PC-9 (cell line): Measurements from ENCODE around the gene ANKIB1. TPM values are rescaled to one million over a fixed set of nuclear protein-coding genes. Genes with fewer than 3 reads are reported as not detected.

Experiments used
- BruUV-seq: library from RNA; stranded (reverse); fragments of 400-500 nt; replicated peaks from 2 replicates; lab custom pipeline; 2021; lab: Mats Ljungman, UMichigan
- CTCF ChIA-PET: fragments of 300-600 bp; sonication (Branson Sonifier 250); formaldehyde crosslinking; loops from one replicate; lab custom pipeline; 2022; ENCODE audit warnings: antibody characterized with exemption; lab: Charles Lee
- POLR2A ChIA-PET: fragments of 300-600 bp; sonication (Branson Sonifier 250); formaldehyde crosslinking; loops from one replicate; lab custom pipeline; 2022; ENCODE audit warnings: antibody characterized with exemption; ENCODE audit not compliant: unreplicated experiment; lab: Charles Lee
- DNase-seq, 2 experiments: peaks; one replicate each; pipeline versions ENCODE4 v3.0.0 to v3.0.0-alpha.2; 2015 to 2022; ENCODE audit warnings: mixed read lengths in 1 of 2
- H2AFZ ChIP-seq: fragments of 200-600 bp; sonication (generic); 2 replicates; pipeline ENCODE4 v1.8.1; 2017; ENCODE audit warnings: antibody characterized with exemption
- H3F3A ChIP-seq: fragments of 200-600 bp; sonication (generic); 2 replicates; pipeline ENCODE4 v1.8.1; 2017; ENCODE audit warnings: antibody characterized with exemption, mild to moderate bottlenecking, low read depth; ENCODE audit not compliant: insufficient read depth
- H3K27ac ChIP-seq: fragments of 200-600 bp; sonication (generic); 2 replicates; pipeline ENCODE4 v1.6.1; 2016; ENCODE audit warnings: mixed run types
- H3K27me3 ChIP-seq: fragments of 200-600 bp; sonication (generic); 2 replicates; pipeline ENCODE4 v1.6.1; 2016; ENCODE audit warnings: low read depth, mixed run types; ENCODE audit not compliant: insufficient read depth
- H3K36me3 ChIP-seq: fragments of 200-600 bp; sonication (generic); 2 replicates; pipeline ENCODE4 v1.6.1; 2016; ENCODE audit warnings: low read depth, mixed run types
- H3K4me1 ChIP-seq: fragments of 200-600 bp; sonication (generic); replicated peaks from 2 replicates; pipeline ENCODE4 v1.6.1; 2016; ENCODE audit warnings: mixed run types; ENCODE audit not compliant: insufficient read depth
- H3K4me2 ChIP-seq: fragments of 200-600 bp; sonication (generic); 2 replicates; pipeline ENCODE4 v1.6.1; 2017; ENCODE audit warnings: mixed run types
- H3K4me3 ChIP-seq: fragments of 200-600 bp; sonication (generic); 2 replicates; pipeline ENCODE4 v1.6.1; 2016; ENCODE audit warnings: mixed run types
- H3K79me2 ChIP-seq: fragments of 200-600 bp; sonication (generic); 2 replicates; pipeline ENCODE4 v1.6.1; 2017; ENCODE audit warnings: low read depth, mixed run types
- H3K9me2 ChIP-seq: fragments of 200-600 bp; sonication (generic); 2 replicates; pipeline ENCODE4 v1.8.1; 2017; ENCODE audit warnings: mild to moderate bottlenecking; ENCODE audit not compliant: insufficient read depth
- H3K9me3 ChIP-seq: fragments of 200-600 bp; sonication (generic); 2 replicates; pipeline ENCODE4 v1.8.1; 2016; ENCODE audit warnings: low read depth; ENCODE audit not compliant: insufficient read depth
- H4K20me1 ChIP-seq: fragments of 200-600 bp; sonication (generic); 2 replicates; pipeline ENCODE4 v1.8.1; 2017; ENCODE audit not compliant: insufficient read depth
- CTCF ChIP-seq: fragments of 200-600 bp; sonication (generic); conservative IDR thresholded peaks from 2 replicates; pipeline ENCODE4 v1.6.1; 2017; ENCODE audit warnings: mixed run types, antibody characterized with exemption, mild to moderate bottlenecking, moderate library complexity
- EZH2 ChIP-seq: fragments of 200-600 bp; sonication (generic); IDR thresholded peaks from 2 replicates; pipeline ENCODE4 v1.8.0; 2017; ENCODE audit warnings: antibody characterized with exemption, low read depth
- intact Hi-C: fragments of 100-400 bp; cut with micrococcal nuclease; formaldehyde crosslinking; loops from one replicate; pipeline ENCODE4 v1.10.0; 2022; ENCODE audit not compliant: unreplicated experiment
- total RNA-seq: library from RNA; stranded (reverse); gene quantifications from 2 replicates; pipeline ENCODE4 v1.2.3, GENCODE V29; 2021

Gene ANKIB1
- total RNA-seq, 1 experiment from 2014 or later: 116 TPM

- no peak overlapping the region for H3K27ac ChIP-seq
- no peak overlapping the region for H3K4me2 ChIP-seq
- H3K4me3 ChIP-seq: no peak overlapping the region
- intact Hi-C loops: no loop called here
- no TSS peak for BruUV-seq
- H3K9me2 ChIP-seq: no peaks in the 10 kb centered on the region
- POLR2A ChIA-PET: no interaction called here
- no peaks in the 10 kb centered on the region for H3K4me1 ChIP-seq
- CTCF ChIA-PET: no interaction called here
- TF ChIP-seq CTCF (no peak), EZH2 (no peak)
- H3K36me3 ChIP-seq: no peaks in the 10 kb centered on the region
- no peaks in the 10 kb centered on the region for H3K9me3 ChIP-seq
- peaks cover 9% of the 10 kb centered on the region for H4K20me1 ChIP-seq
- H3F3A ChIP-seq: no peaks in the 10 kb centered on the region
- no peak for DNase-seq
- no peak overlapping the region for H2AFZ ChIP-seq
- peaks cover 51% of the 10 kb centered on the region for H3K79me2 ChIP-seq
- H3K27me3 ChIP-seq: no peaks in the 10 kb centered on the region
These were observed 43.5 kb downstream of the ANKIB1 start for GRCh38 chr7:92289321-92289720.

- no peak overlapping the region for H3K4me3 ChIP-seq
- no peaks in the 10 kb centered on the region for H3K9me3 ChIP-seq
- intact Hi-C loops: no loop called here
- H3F3A ChIP-seq: no peaks in the 10 kb centered on the region
- BruUV-seq: no TSS peak
- peaks cover 35% of the 10 kb centered on the region for H3K79me2 ChIP-seq
- H3K4me1 ChIP-seq: no peaks in the 10 kb centered on the region
- H3K4me2 ChIP-seq: no peak overlapping the region
- CTCF ChIA-PET: no interaction called here
- no peak for DNase-seq
- H3K27me3 ChIP-seq: no peaks in the 10 kb centered on the region
- no peak overlapping the region for H3K27ac ChIP-seq
- no peak overlapping the region for H2AFZ ChIP-seq
- H4K20me1 ChIP-seq: peaks cover 9% of the 10 kb centered on the region
- TF ChIP-seq EZH2 (no peak), CTCF (no peak)
- POLR2A ChIA-PET: interaction anchor here (0.6 kb wide), 1 partner anchor 216 kb away, joined by 3 read pairs; no protein-coding TSS in a partner anchor
- peaks cover 6% of the 10 kb centered on the region; the same call in 1 of the 2 replicates for H3K36me3 ChIP-seq
- H3K9me2 ChIP-seq: no peaks in the 10 kb centered on the region
These were observed 47.2 kb downstream of the ANKIB1 start for GRCh38 chr7:92292981-92293380.

- H3K4me2 ChIP-seq: no peak overlapping the region
- peaks cover 25% of the 10 kb centered on the region for H3K79me2 ChIP-seq
- H3K9me2 ChIP-seq: no peaks in the 10 kb centered on the region
- POLR2A ChIA-PET: interaction anchor here (0.7 kb wide), 1 partner anchor 9 kb away, joined by 3 read pairs; no protein-coding TSS in a partner anchor
- CTCF ChIA-PET: no interaction called here
- no peaks in the 10 kb centered on the region for H3K4me1 ChIP-seq
- H4K20me1 ChIP-seq: no peaks in the 10 kb centered on the region; the same call in 1 of the 2 replicates
- no peaks in the 10 kb centered on the region for H3K27me3 ChIP-seq
- no TSS peak for BruUV-seq
- no peak overlapping the region for H2AFZ ChIP-seq
- H3K27ac ChIP-seq: no peak overlapping the region
- H3K9me3 ChIP-seq: no peaks in the 10 kb centered on the region
- DNase-seq: no peak
- no peaks in the 10 kb centered on the region for H3F3A ChIP-seq
- H3K4me3 ChIP-seq: no peak overlapping the region
- TF ChIP-seq CTCF (no peak), EZH2 (no peak)
- H3K36me3 ChIP-seq: peaks cover 9% of the 10 kb centered on the region; the same call in 1 of the 2 replicates
- intact Hi-C loops: no loop called here
These were observed 48.3 kb downstream of the ANKIB1 start for GRCh38 chr7:92293896-92294590.
